Measurements from ENCODE around the gene KIAA0408. TPM values are rescaled to one million over a fixed set of nuclear protein-coding genes. Genes with fewer than 3 reads are reported as not detected.
"Not testable (repeated sequence)": the region's sequence is repeated elsewhere in the genome, so short reads cannot be mapped to it uniquely, and the experiment has no call there.

Gene KIAA0408
- total RNA-seq, 1 donor from 2014 or later: 16.4 TPM

GRCh38 chr6:127415096-127415495, 44.1 kb downstream of the KIAA0408 start:
- intact Hi-C loops (cut with micrococcal nuclease): no loop called here

- intact Hi-C loops (cut with micrococcal nuclease): not testable (repeated sequence)
These were observed 46.1 kb downstream of the KIAA0408 start for GRCh38 chr6:127413123-127413522.

GRCh38 chr6:127412016-127412415, 47.2 kb downstream of the KIAA0408 start:
- intact Hi-C loops (cut with micrococcal nuclease): not testable (repeated sequence)

Other genes with a start within 250 kb of the KIAA0408 start
- gene RNF146, start 192.5 kb downstream of the KIAA0408 start, total RNA-seq: 20.2 and 20.8 TPM in 2 replicates
- 48.0 and 49.6 TPM in 2 replicates for gene ECHDC1, start 115.8 kb downstream of the KIAA0408 start, total RNA-seq
- not detected in 2 replicates for gene C6orf58, start 117.8 kb upstream of the KIAA0408 start, total RNA-seq